ENCODE data around the gene NRAS. TPM values are rescaled to one million over a fixed set of nuclear protein-coding genes. Genes with fewer than 3 reads are reported as not detected.
A peak's percentile ranks its signal among the peaks of the same experiment; 100 is the strongest.

Gene NRAS
- total and polyA plus RNA-seq, 9 donors: 8.7 to 21.7 (median 16.4) TPM

- Histone ChIP-seq H3K36me3 (peaks cover 3% of the 10 kb centered on the region), H3K4me3 (no peak overlapping the region), H3K27me3 (no peaks in the 10 kb centered on the region), H3K27ac (no peak overlapping the region), H3K4me1 (ENCODE audit: insufficient read depth) (peaks cover 2% of the 10 kb centered on the region), H3K9me3 (no peaks in the 10 kb centered on the region)
- no peak for DNase-seq
- intact Hi-C loops (cut with DNase I): loop anchor here in 1 of 4 donors (10.0 kb wide), 1 partner anchor 374 kb away; no protein-coding TSS in a partner anchor
- 86 to 92% (median 90%) methylated on average over 11 of the region's 11 CpGs for WGBS, 3 donors
- TF ChIP-seq, protein P1, sequence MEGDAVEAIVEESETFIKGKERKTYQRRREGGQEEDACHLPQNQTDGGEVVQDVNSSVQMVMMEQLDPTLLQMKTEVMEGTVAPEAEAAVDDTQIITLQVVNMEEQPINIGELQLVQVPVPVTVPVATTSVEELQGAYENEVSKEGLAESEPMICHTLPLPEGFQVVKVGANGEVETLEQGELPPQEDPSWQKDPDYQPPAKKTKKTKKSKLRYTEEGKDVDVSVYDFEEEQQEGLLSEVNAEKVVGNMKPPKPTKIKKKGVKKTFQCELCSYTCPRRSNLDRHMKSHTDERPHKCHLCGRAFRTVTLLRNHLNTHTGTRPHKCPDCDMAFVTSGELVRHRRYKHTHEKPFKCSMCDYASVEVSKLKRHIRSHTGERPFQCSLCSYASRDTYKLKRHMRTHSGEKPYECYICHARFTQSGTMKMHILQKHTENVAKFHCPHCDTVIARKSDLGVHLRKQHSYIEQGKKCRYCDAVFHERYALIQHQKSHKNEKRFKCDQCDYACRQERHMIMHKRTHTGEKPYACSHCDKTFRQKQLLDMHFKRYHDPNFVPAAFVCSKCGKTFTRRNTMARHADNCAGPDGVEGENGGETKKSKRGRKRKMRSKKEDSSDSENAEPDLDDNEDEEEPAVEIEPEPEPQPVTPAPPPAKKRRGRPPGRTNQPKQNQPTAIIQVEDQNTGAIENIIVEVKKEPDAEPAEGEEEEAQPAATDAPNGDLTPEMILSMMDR (IDR thresholded peaks at IDR 0.05): no peak
- TF ChIP-seq EP300 (IDR thresholded peaks at IDR 0.05) (no peak), POLR2A (IDR thresholded peaks at IDR 0.05) (no peak)
These were observed 2.3 kb upstream of the NRAS start for GRCh38 chr1:114718661-114719423.

DNA sequence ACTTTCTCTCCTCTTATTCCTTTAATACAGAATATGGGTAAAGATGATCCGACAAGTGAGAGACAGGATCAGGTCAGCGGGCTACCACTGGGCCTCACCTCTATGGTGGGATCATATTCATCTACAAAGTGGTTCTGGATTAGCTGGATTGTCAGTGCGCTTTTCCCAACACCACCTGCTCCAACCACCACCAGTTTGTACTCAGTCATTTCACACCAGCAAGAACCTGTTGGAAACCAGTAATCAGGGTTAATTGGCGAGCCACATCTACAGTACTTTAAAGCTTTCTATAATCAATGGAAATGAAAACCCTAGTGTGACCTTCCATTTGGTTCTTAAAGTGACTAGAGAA lies 643 bp downstream of the NRAS start:
- no peak for DNase-seq
- Histone ChIP-seq H3K4me3 (peak overlapping the region; percentile 63), H3K27me3 (no peaks in the 10 kb centered on the region), H3K9me3 (no peaks in the 10 kb centered on the region), H3K27ac (peak overlapping the region in 1 of 2 donors; percentile 44), H3K36me3 (no peaks in the 10 kb centered on the region), H3K4me1 (ENCODE audit: insufficient read depth) (peaks cover 2% of the 10 kb centered on the region)
- WGBS, 3 donors: 21 to 25% (median 22%) methylated on average over 4 of the region's 4 CpGs
- intact Hi-C loops (cut with DNase I): loop anchor here in 1 of 4 donors (2.0 to 10.0 kb wide), 2 partner anchors 41 to 371 kb away; partner anchors contain the start of gene CSDE1
- TF ChIP-seq EP300 (IDR thresholded peaks at IDR 0.05): no peak
- no peak for TF ChIP-seq POLR2A (IDR thresholded peaks at IDR 0.05)
- TF ChIP-seq, protein P1 (IDR thresholded peaks at IDR 0.05): no peak

- Histone ChIP-seq H3K9me3 (no peaks in the 10 kb centered on the region), H3K36me3 (no peaks in the 10 kb centered on the region), H3K4me1 (ENCODE audit: insufficient read depth) (peaks cover 2% of the 10 kb centered on the region), H3K4me3 (no peak overlapping the region), H3K27ac (no peak overlapping the region), H3K27me3 (no peaks in the 10 kb centered on the region)
- 19 to 31% (median 21%) methylated on average over 4 of the region's 4 CpGs for WGBS, 3 donors
- intact Hi-C loops (cut with DNase I): loop anchor here in 1 of 4 donors (10.0 kb wide), 1 partner anchor 368 kb away; no protein-coding TSS in a partner anchor
- TF ChIP-seq EP300 (IDR thresholded peaks at IDR 0.05) (no peak), POLR2A (IDR thresholded peaks at IDR 0.05) (no peak)
- TF ChIP-seq, protein P1 (IDR thresholded peaks at IDR 0.05): no peak
- no peak for DNase-seq
These were observed 3.6 kb downstream of the NRAS start for GRCh38 chr1:114712977-114713376.

DNA sequence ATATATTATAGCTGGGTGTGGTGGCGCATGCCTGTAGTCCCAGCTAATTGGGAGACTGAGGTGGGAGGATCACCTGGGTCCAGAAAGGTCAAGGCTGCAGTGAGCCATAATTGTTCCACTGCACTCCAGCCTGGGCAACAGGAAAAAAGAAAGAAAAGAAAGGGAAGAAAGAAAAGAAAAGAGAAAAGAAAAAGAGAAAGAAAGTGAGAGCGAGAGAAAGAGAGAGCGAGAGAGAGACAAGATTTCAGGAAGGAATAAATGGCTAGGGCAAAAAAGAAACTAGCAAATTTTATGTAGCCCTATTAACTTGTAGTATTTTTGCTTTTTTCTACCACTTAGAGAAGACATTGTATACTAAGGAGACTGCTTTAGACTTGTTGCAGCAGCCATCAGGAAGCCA lies 6.2 kb downstream of the NRAS start:
- DNase-seq: no peak
- Histone ChIP-seq H3K27me3 (no peaks in the 10 kb centered on the region), H3K9me3 (no peaks in the 10 kb centered on the region), H3K4me3 (no peak overlapping the region), H3K36me3 (no peaks in the 10 kb centered on the region), H3K4me1 (ENCODE audit: insufficient read depth) (no peaks in the 10 kb centered on the region), H3K27ac (no peak overlapping the region)
- 94 to 97% (median 95%) methylated on average over 3 of the region's 3 CpGs for WGBS, 3 donors
- intact Hi-C loops (cut with DNase I): loop anchor here in 1 of 4 donors (10.0 kb wide), 1 partner anchor 366 kb away; no protein-coding TSS in a partner anchor
- TF ChIP-seq, protein P1 (IDR thresholded peaks at IDR 0.05): no peak
- TF ChIP-seq POLR2A (IDR thresholded peaks at IDR 0.05) (no peak), EP300 (IDR thresholded peaks at IDR 0.05) (no peak)

Data from ovary (tissue), 9 donors.